ENCODE data around the gene MEAF6.

Gene MEAF6

DNA sequence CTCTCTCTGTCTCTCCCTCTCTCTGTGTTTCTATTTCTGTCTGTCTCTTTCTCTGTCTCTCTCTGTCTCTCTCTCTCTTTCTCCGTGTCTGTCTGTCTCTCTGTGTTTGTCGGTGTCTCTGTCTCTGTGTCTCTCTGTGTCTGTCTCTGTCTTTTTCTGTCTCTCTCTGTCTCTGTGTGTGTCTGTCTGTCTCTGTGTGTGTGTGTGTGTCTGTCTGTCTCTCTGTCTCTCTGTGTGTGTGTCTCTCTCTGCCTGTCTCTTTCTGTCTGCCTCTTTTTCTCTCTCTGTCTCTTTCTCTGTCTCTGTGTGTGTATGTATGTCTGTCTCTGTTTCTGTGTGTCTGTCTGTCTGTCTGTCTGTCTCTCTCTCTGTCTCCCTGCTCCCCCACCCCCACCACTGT is 71.9 kb downstream of the MEAF6 start:
- no peak for DNase-seq (ENCODE audit: low read depth in 2 of 2)

Measured in stimulated activated CD8-positive, alpha-beta memory T cell treated with anti-CD3 and anti-CD28 coated beads, Interleukin-2, amount 100 ng/mL, for 1 hour (primary cell).